Common myeloid progenitor, CD34-positive (primary cell): ENCODE measurements around the gene SLCO2B1.

Experiments used
- CTCF ChIA-PET: fragments of 350-600 bp; sonication (Branson Sonifier 250); formaldehyde crosslinking; loops from one replicate; lab custom pipeline; 2021; ENCODE audit warnings: antibody characterized with exemption; lab: Charles Lee
- POLR2A ChIA-PET: fragments of 350-600 bp; sonication (Branson Sonifier 250); formaldehyde crosslinking; loops from one replicate; lab custom pipeline; 2021; ENCODE audit warnings: antibody characterized with exemption; lab: Charles Lee
- DNase-seq, 3 donors: peaks; one replicate each; pipeline versions ENCODE4 v3.0.0 to v3.0.0-alpha.2; 2013
- H3K27ac ChIP-seq, 2 experiments: 1 replicate in 1 of 2; 2 replicates in 1 of 2; pipeline ENCODE4 v1.7.0; 2013; ENCODE audit warnings: inconsistent platforms in 2 of 2, low read length in 2 of 2, mild to moderate bottlenecking in 2 of 2, low read depth in 1 of 2, moderate library complexity in 1 of 2; ENCODE audit not compliant: severe bottlenecking in 2 of 2, insufficient read depth in 1 of 2, poor library complexity in 1 of 2
- H3K27me3 ChIP-seq, 5 experiments: replicated peaks in 2 of 5; 1 replicate in 3 of 5; 2 replicates in 2 of 5; pipeline versions ENCODE4 v1.6.1 to v1.7.0; 2013; ENCODE audit warnings: low read length in 4 of 5, mild to moderate bottlenecking in 2 of 5, moderate library complexity in 2 of 5, inconsistent platforms in 1 of 5; ENCODE audit not compliant: insufficient read depth in 5 of 5, control insufficient read depth in 4 of 5
- H3K36me3 ChIP-seq, 4 experiments: 1 replicate in 2 of 4; 2 replicates in 2 of 4; pipeline versions ENCODE4 v1.6.1 to v1.7.0; 2013; ENCODE audit warnings: low read length in 3 of 4, control low read depth in 1 of 4, mild to moderate bottlenecking in 1 of 4; ENCODE audit not compliant: control insufficient read depth in 4 of 4, insufficient read depth in 4 of 4
- H3K4me1 ChIP-seq, 4 experiments: 1 replicate in 3 of 4; 2 replicates in 1 of 4; pipeline versions ENCODE4 v1.6.1 to v1.7.1; 2013; ENCODE audit warnings: low read length in 3 of 4, mild to moderate bottlenecking in 3 of 4, control low read depth in 1 of 4, inconsistent platforms in 1 of 4, moderate library complexity in 1 of 4; ENCODE audit not compliant: control insufficient read depth in 4 of 4, insufficient read depth in 4 of 4; ENCODE audit errors: control extremely low read depth in 1 of 4
- H3K4me3 ChIP-seq, 7 experiments: 1 replicate in 4 of 7; 2 replicates in 3 of 7; pipeline versions ENCODE4 v1.5.1 to v1.7.0; 2013; ENCODE audit warnings: mild to moderate bottlenecking in 7 of 7, low read length in 6 of 7, moderate library complexity in 6 of 7, inconsistent platforms in 2 of 7, low read depth in 2 of 7, control low read depth in 1 of 7; ENCODE audit not compliant: insufficient read depth in 4 of 7, control insufficient read depth in 1 of 7; ENCODE audit errors: extremely low read depth in 1 of 7
- H3K9me3 ChIP-seq, 5 experiments: 1 replicate in 4 of 5; 2 replicates in 1 of 5; pipeline versions ENCODE4 v1.6.1 to v1.7.1; 2013; ENCODE audit warnings: low read length in 4 of 5, mild to moderate bottlenecking in 2 of 5, inconsistent platforms in 1 of 5, low read depth in 1 of 5, moderate library complexity in 1 of 5; ENCODE audit not compliant: control insufficient read depth in 4 of 5, insufficient read depth in 2 of 5; ENCODE audit errors: control extremely low read depth in 1 of 5
- WGBS: methylation state at CpG from one replicate; pipeline ENCODE4 v1.1.5; 2013; ENCODE audit not compliant: insufficient coverage; 5-methylcytosine and 5-hydroxymethylcytosine counted together

The SLCO2B1 gene

GRCh38 chr11:75135021-75135650, 15.8 kb upstream of the SLCO2B1 start:
- Histone ChIP-seq H3K27me3 (peaks cover 0 to 9% (median 0%) of the 10 kb centered on the region in 5 experiments), H3K36me3 (no peaks in the 10 kb centered on the region), H3K27ac (no peak overlapping the region), H3K4me1 (no peaks in the 10 kb centered on the region), H3K9me3 (no peaks in the 10 kb centered on the region), H3K4me3 (no peak overlapping the region)
- no peak for DNase-seq
- ChIA-PET CTCF (interaction anchor here (1.1 to 2.1 kb wide), 3 partner anchors 9 to 23 kb away, joined by 3 to 8 read pairs (median 4); no protein-coding TSS in a partner anchor), POLR2A (no interaction called here)
- 86% methylated on average over 5 of the region's 5 CpGs for WGBS

GRCh38 chr11:75135651-75136050, 15.3 kb upstream of the SLCO2B1 start:
- no CpG with 5 or more reads among the region's 1 CpG for WGBS
- H3K4me3 ChIP-seq = no peak overlapping the region
- ChIA-PET CTCF (interaction anchor here (1.3 to 2.1 kb wide), 2 partner anchors 9 to 11 kb away, joined by 4 to 8 read pairs; no protein-coding TSS in a partner anchor), POLR2A (no interaction called here)
- no peaks in the 10 kb centered on the region for H3K36me3 ChIP-seq
- no peak for DNase-seq
- H3K4me1 ChIP-seq = no peaks in the 10 kb centered on the region
- H3K27me3 ChIP-seq = peaks cover 0 to 9% (median 0%) of the 10 kb centered on the region in 5 experiments
- H3K9me3 ChIP-seq = no peaks in the 10 kb centered on the region
- no peak overlapping the region for H3K27ac ChIP-seq

GRCh38 chr11:75140269-75141138, 10.4 kb upstream of the SLCO2B1 start:
- Histone ChIP-seq H3K27ac (no peak overlapping the region), H3K4me1 (peaks cover 4 to 23% (median 17%) of the 10 kb centered on the region in 4 experiments), H3K9me3 (no peaks in the 10 kb centered on the region), H3K36me3 (no peaks in the 10 kb centered on the region), H3K4me3 (no peak overlapping the region), H3K27me3 (peaks cover 0 to 5% (median 0%) of the 10 kb centered on the region in 5 experiments)
- ChIA-PET CTCF (interaction anchor here (0.7 to 11.3 kb wide), 31 partner anchors 9 to 213 kb away, joined by 3 to 309 read pairs (median 5); partner anchors contain the start of genes SLCO2B1 and TPBGL), POLR2A (no interaction called here)
- DNase-seq = peak; percentile 43 to 67 (median 63)
- 29% methylated on average over 13 of the region's 22 CpGs for WGBS

GRCh38 chr11:75141166-75141565, 9.7 kb upstream of the SLCO2B1 start:
- POLR2A ChIA-PET = no interaction called here
- 69% methylated on average over 6 of the region's 6 CpGs for WGBS

GRCh38 chr11:75142714-75143419, 8.0 kb upstream of the SLCO2B1 start:
- peaks cover 0 to 4% (median 0%) of the 10 kb centered on the region in 5 experiments for H3K27me3 ChIP-seq
- DNase-seq = peak; percentile 91 to 98 (median 97)
- no peak overlapping the region for H3K4me3 ChIP-seq
- WGBS = 37% methylated on average over 10 of the region's 10 CpGs
- H3K4me1 ChIP-seq = peaks cover 4 to 29% (median 20%) of the 10 kb centered on the region in 4 experiments
- no peaks in the 10 kb centered on the region for H3K36me3 ChIP-seq
- CTCF ChIA-PET = interaction anchor here (0.8 to 11.3 kb wide), 13 partner anchors 11 to 212 kb away, joined by 3 to 309 read pairs (median 8); partner anchors contain the start of gene TPBGL
- H3K27ac ChIP-seq = no peak overlapping the region
- H3K9me3 ChIP-seq = no peaks in the 10 kb centered on the region
- POLR2A ChIA-PET = interaction anchor here (1.1 kb wide), 1 partner anchor 59 kb away, joined by 3 read pairs; no protein-coding TSS in a partner anchor

More at GRCh38 chr11:75141166-75141565, 9.7 kb upstream of the SLCO2B1 start:
- Histone ChIP-seq H3K36me3 (no peaks in the 10 kb centered on the region), H3K4me3 (no peak overlapping the region), H3K27ac (no peak overlapping the region), H3K9me3 (no peaks in the 10 kb centered on the region), H3K27me3 (peaks cover 0 to 5% (median 0%) of the 10 kb centered on the region in 5 experiments), H3K4me1 (peaks cover 4 to 23% (median 17%) of the 10 kb centered on the region in 4 experiments)
- no peak for DNase-seq
- CTCF ChIA-PET = interaction anchor here (0.7 to 11.3 kb wide), 24 partner anchors 8 to 134 kb away, joined by 3 to 309 read pairs (median 6); partner anchors contain the start of genes SLCO2B1 and TPBGL

- 29% methylated on average over 4 of the region's 6 CpGs for WGBS
- peaks cover 0 to 1% (median 0%) of the 10 kb centered on the region in 5 experiments for H3K27me3 ChIP-seq
- no peak overlapping the region for H3K27ac ChIP-seq
- H3K4me3 ChIP-seq = peak overlapping the region in 1 of 7 experiments; percentile 38
- POLR2A ChIA-PET = interaction anchor here (1.1 kb wide), 1 partner anchor 58 kb away, joined by 3 read pairs; no protein-coding TSS in a partner anchor
- no peak for DNase-seq
- peaks cover 4 to 34% (median 22%) of the 10 kb centered on the region in 4 experiments for H3K4me1 ChIP-seq
- H3K36me3 ChIP-seq = no peaks in the 10 kb centered on the region
- H3K9me3 ChIP-seq = no peaks in the 10 kb centered on the region
- CTCF ChIA-PET = interaction anchor here (0.8 to 11.3 kb wide), 14 partner anchors 11 to 213 kb away, joined by 3 to 309 read pairs (median 6); partner anchors contain the start of gene TPBGL
Measured at GRCh38 chr11:75143420-75143731, 7.5 kb upstream of the SLCO2B1 start.
